IMR-90 (cell line): ENCODE results near the gene SASH1. TPM values are rescaled to one million over a fixed set of nuclear protein-coding genes. Genes with fewer than 3 reads are reported as not detected.

Source experiments
- ATAC-seq: fragments of 200-7000 bp; cut with Tn5 transposase; 2 replicates; pipeline ENCODE4 v1.9.1; 2020; ENCODE audit warnings: low read depth, mild to moderate bottlenecking, moderate library complexity
- BruUV-seq: library from RNA; stranded (reverse); fragments of 400-500 nt; replicated peaks from 2 replicates; lab custom pipeline; 2021; lab: Mats Ljungman, UMichigan
- CTCF ChIA-PET: fragments of 300-600 bp; formaldehyde crosslinking; extraction: SDS; loops from one replicate; lab custom pipeline; 2021; ENCODE audit warnings: antibody characterized with exemption; lab: Yijun Ruan, JAX
- POLR2A ChIA-PET: fragments of 300-600 bp; sonication (Branson Sonifier 250); formaldehyde crosslinking; loops from one replicate; lab custom pipeline; 2022; ENCODE audit warnings: antibody characterized with exemption; ENCODE audit not compliant: unreplicated experiment; lab: Charles Lee
- DNase-seq: peaks from one replicate; pipeline ENCODE4 v3.0.0; 2013
- H2AFZ ChIP-seq: replicated peaks from 2 replicates; pipeline ENCODE3; 2013; ENCODE audit warnings: low read length, mild to moderate bottlenecking; ENCODE audit not compliant: poor library complexity
- H2AK5ac ChIP-seq: 2 replicates; pipeline ENCODE4 v1.6.1; 2013; ENCODE audit warnings: low read depth, low read length, inconsistent platforms
- H2AK9ac ChIP-seq: replicated peaks from 2 replicates; pipeline ENCODE3; 2013; ENCODE audit warnings: mild to moderate bottlenecking, low read depth, low read length, moderate library complexity; ENCODE audit not compliant: poor library complexity
- H2BK120ac ChIP-seq: 2 replicates; pipeline ENCODE4 v1.6.1; 2013; ENCODE audit warnings: low read depth, low read length, inconsistent platforms
- H2BK15ac ChIP-seq: 3 replicates; pipeline ENCODE4 v1.6.1; 2013; ENCODE audit warnings: low read depth, low read length, inconsistent platforms
- H2BK20ac ChIP-seq: 2 replicates; pipeline ENCODE4 v1.6.1; 2013; ENCODE audit warnings: low read depth, mild to moderate bottlenecking, inconsistent platforms, low read length, moderate library complexity
- H2BK5ac ChIP-seq: 2 replicates; pipeline ENCODE4 v1.6.1; 2013; ENCODE audit warnings: mild to moderate bottlenecking, low read depth, low read length, inconsistent platforms; ENCODE audit not compliant: poor library complexity, severe bottlenecking
- H3K14ac ChIP-seq: replicated peaks from 2 replicates; pipeline ENCODE4 v1.6.1; 2013; ENCODE audit warnings: low read depth, low read length, inconsistent platforms
- H3K18ac ChIP-seq: 2 replicates; pipeline ENCODE4 v1.6.1; 2013; ENCODE audit warnings: low read depth, low read length, control low read depth
- H3K23ac ChIP-seq: 2 replicates; pipeline ENCODE4 v1.6.1; 2013; ENCODE audit warnings: low read depth, low read length, inconsistent platforms
- H3K27ac ChIP-seq: 2 replicates; pipeline ENCODE4 v1.5.1; 2013; ENCODE audit warnings: mild to moderate bottlenecking, control low read depth, low read length; ENCODE audit not compliant: insufficient read depth
- H3K27me3 ChIP-seq: 2 replicates; pipeline ENCODE4 v1.6.1; 2013; ENCODE audit warnings: low read length; ENCODE audit not compliant: control insufficient read depth, insufficient read depth
- H3K36me3 ChIP-seq: 2 replicates; pipeline ENCODE4 v1.6.1; 2013; ENCODE audit warnings: low read length, mixed read lengths; ENCODE audit not compliant: control insufficient read depth, insufficient read depth
- H3K4ac ChIP-seq: 2 replicates; pipeline ENCODE4 v1.6.1; 2013; ENCODE audit warnings: low read depth, low read length, inconsistent platforms
- H3K4me1 ChIP-seq: 2 replicates; pipeline ENCODE4 v1.6.1; 2013; ENCODE audit warnings: low read length, mixed read lengths; ENCODE audit not compliant: control insufficient read depth, insufficient read depth
- H3K4me2 ChIP-seq: 2 replicates; pipeline ENCODE4 v1.6.1; 2013; ENCODE audit warnings: low read depth, mild to moderate bottlenecking, control low read depth, low read length, moderate library complexity
- H3K4me3 ChIP-seq: 2 replicates; pipeline ENCODE4 v1.5.1; 2013; ENCODE audit warnings: low read depth, mild to moderate bottlenecking, control low read depth, low read length, moderate library complexity; ENCODE audit not compliant: insufficient read depth
- H3K56ac ChIP-seq: 2 replicates; pipeline ENCODE4 v1.6.1; 2013; ENCODE audit warnings: low read length, inconsistent platforms; ENCODE audit not compliant: insufficient read depth; ENCODE audit errors: extremely low read depth
- H3K79me1 ChIP-seq, 2 experiments: 2 replicates each; pipeline ENCODE4 v1.6.1; 2013; ENCODE audit warnings: low read length in 2 of 2, inconsistent platforms in 1 of 2, low read depth in 1 of 2
- H3K9ac ChIP-seq: 2 replicates; pipeline ENCODE4 v1.6.1; 2013; ENCODE audit warnings: low read depth, low read length, control low read depth
- H3K9me1 ChIP-seq: 2 replicates; pipeline ENCODE4 v1.6.1; 2013; ENCODE audit warnings: low read length, inconsistent platforms; ENCODE audit not compliant: insufficient read depth
- H3K9me3 ChIP-seq: 2 replicates; pipeline ENCODE4 v1.6.1; 2013; ENCODE audit warnings: low read length; ENCODE audit not compliant: control insufficient read depth, insufficient read depth
- H4K20me1 ChIP-seq: 2 replicates; pipeline ENCODE4 v1.6.1; 2013; ENCODE audit warnings: low read length, inconsistent platforms; ENCODE audit not compliant: insufficient read depth
- H4K5ac ChIP-seq: 2 replicates; pipeline ENCODE4 v1.6.1; 2013; ENCODE audit warnings: mild to moderate bottlenecking, low read depth, low read length, control low read depth
- H4K8ac ChIP-seq, 2 experiments: 2 replicates each; pipeline ENCODE4 v1.6.1; 2013; ENCODE audit warnings: low read depth in 2 of 2, low read length in 2 of 2, control low read depth in 1 of 2, inconsistent platforms in 1 of 2
- H4K91ac ChIP-seq: 2 replicates; pipeline ENCODE4 v1.6.1; 2013; ENCODE audit warnings: low read depth, low read length, inconsistent platforms; ENCODE audit not compliant: insufficient read depth
- CHD1 ChIP-seq: IDR thresholded peaks from 2 replicates; pipeline ENCODE4 v1.6.1; 2012; ENCODE audit warnings: low read depth, low read length, improper control_type of control experiment
- ELK1 ChIP-seq: fragments of 150-350 bp; IDR thresholded peaks from 2 replicates; pipeline ENCODE4 v1.6.1; 2016; ENCODE audit warnings: low read depth, mild to moderate bottlenecking, low read length, moderate library complexity, borderline replicate concordance
- MAFK ChIP-seq: IDR thresholded peaks from 2 replicates; pipeline ENCODE4 v1.6.1; 2012; ENCODE audit warnings: low read depth, low read length, improper control_type of control experiment
- RCOR1 ChIP-seq: IDR thresholded peaks from 2 replicates; pipeline ENCODE4 v1.6.1; 2012; ENCODE audit warnings: mild to moderate bottlenecking, low read length, improper control_type of control experiment; ENCODE audit not compliant: insufficient replicate concordance
- WGBS, 2 experiments: methylation state at CpG; one replicate each; pipeline versions ENCODE4 v1.1.5 to v1.1.7; 2013; ENCODE audit warnings: missing lambda C conversion rate in 2 of 2; ENCODE audit not compliant: insufficient read length in 1 of 2; ENCODE audit errors: extremely low coverage in 2 of 2; 5-methylcytosine and 5-hydroxymethylcytosine counted together
- dilution Hi-C: fragments of 300-500 bp; cut with HindIII; formaldehyde crosslinking; loops from one replicate; pipeline ENCODE4 v1.14.3; 2018; ENCODE audit warnings: low sequenced_read_pairs; ENCODE audit not compliant: unreplicated experiment
- in situ Hi-C: fragments of 300-500 bp; cut with MboI; formaldehyde crosslinking; loops from 3 replicates; pipeline ENCODE4 v1.14.3; 2019; ENCODE audit warnings: low sequenced_read_pairs, inconsistent platforms, mixed read lengths
- intact Hi-C: fragments of 100-400 bp; cut with micrococcal nuclease; formaldehyde crosslinking; loops from 2 replicates; pipeline ENCODE4 v1.10.0; 2022
- polyA plus RNA-seq, 3 experiments: library from polyadenylated mRNA; depleted of rRNA; stranded (reverse); fragments of >200 nt; gene quantifications; 2 replicates each; pipeline ENCODE4 v1.2.3, GENCODE V29; 2012; ENCODE audit warnings: low replicate concordance in 1 of 3
- total RNA-seq: library from RNA; depleted of rRNA; stranded (reverse); fragments of >200 nt; gene quantifications from 2 replicates; pipeline ENCODE4 v1.2.3, GENCODE V29; 2012

The SASH1 gene
- total and polyA plus RNA-seq, 2 of the 4 experiments (the other 2 are of a cell fraction), result 11.6 to 16.5 TPM

DNA sequence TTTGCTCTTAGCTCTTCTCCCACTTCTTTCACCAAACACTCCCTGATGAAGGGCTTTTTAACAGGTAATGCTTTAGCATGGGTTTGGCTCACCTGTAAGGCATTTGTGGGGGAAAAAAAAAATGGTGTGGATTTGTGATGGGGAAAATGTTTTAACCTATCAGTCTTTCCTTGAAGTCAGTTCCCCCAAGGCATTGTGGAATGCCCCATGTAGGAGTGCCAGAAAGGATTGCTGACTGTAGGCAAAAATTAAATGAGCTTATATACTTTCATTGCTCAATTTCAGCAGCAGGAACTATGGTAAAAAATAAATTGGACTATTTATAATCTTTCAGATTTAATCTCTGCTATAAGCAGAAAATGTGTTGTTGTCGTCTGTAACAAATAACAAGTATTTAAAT is 10.6 kb upstream of the SASH1 start:
- BruUV-seq, result no TSS peak
- TF ChIP-seq RCOR1 (no peak), MAFK (peak; percentile 35; the same call in 1 of the 2 replicates), ELK1 (no peak), CHD1 (no peak)
- dilution Hi-C loops, result no loop called here
- H3K27me3 ChIP-seq, result no peaks in the 10 kb centered on the region
- H3K18ac ChIP-seq, result peak overlapping the region; percentile 77; the same call in 1 of the 2 replicates
- intact Hi-C loops, result no loop called here
- H2AFZ ChIP-seq, result no peak overlapping the region
- no peak overlapping the region for H3K4me3 ChIP-seq
- H4K20me1 ChIP-seq, result no peaks in the 10 kb centered on the region
- H2AK5ac ChIP-seq, result peak overlapping the region; percentile 2; the same call in 1 of the 2 replicates
- H2BK5ac ChIP-seq, result peak overlapping the region; percentile 33
- ChIA-PET CTCF (no interaction called here), POLR2A (no interaction called here)
- peak overlapping the region; percentile 48; the same call in 1 of the 2 replicates for H3K23ac ChIP-seq
- peak overlapping the region; percentile 64; the same call in 1 of the 3 replicates for H2BK15ac ChIP-seq
- no CpG with 5 or more reads among the region's 1 CpG for WGBS, 2 experiments
- H3K9ac ChIP-seq, result no peak overlapping the region
- H3K4ac ChIP-seq, result peak overlapping the region; percentile 70; the same call in 1 of the 2 replicates
- H2BK20ac ChIP-seq, result peak overlapping the region; percentile 66; the same call in 1 of the 2 replicates
- H4K5ac ChIP-seq, result no peak overlapping the region
- H3K27ac ChIP-seq, result no peak overlapping the region
- H3K36me3 ChIP-seq, result no peaks in the 10 kb centered on the region
- H2AK9ac ChIP-seq, result no peak overlapping the region
- H3K14ac ChIP-seq, result peak overlapping the region; percentile 61; the same call in 1 of the 2 replicates
- H4K91ac ChIP-seq, result no peak overlapping the region
- H3K4me2 ChIP-seq, result no peak overlapping the region
- no peaks in the 10 kb centered on the region for H3K9me3 ChIP-seq
- peak overlapping the region in 1 of 2 experiments; percentile 71; a peak in 2 of 4 replicates for H4K8ac ChIP-seq
- H3K4me1 ChIP-seq, result peaks cover 11% of the 10 kb centered on the region
- H3K56ac ChIP-seq, result no peak overlapping the region
- in situ Hi-C loops, result no loop called here
- DNase-seq (no peak), ATAC-seq (no peak)
- H3K79me1 ChIP-seq, result peaks cover 0 to 6% of the 10 kb centered on the region in 2 experiments; a peak in 1 of 4 replicates
- no peaks in the 10 kb centered on the region; the same call in 1 of the 2 replicates for H3K9me1 ChIP-seq
- H2BK120ac ChIP-seq, result peak overlapping the region; percentile 81; the same call in 1 of the 2 replicates
